Fibroblast of skin of right biceps (primary cell): ENCODE results near the gene VWA8.
"Not testable (repeated sequence)": the region's sequence is repeated elsewhere in the genome, so short reads cannot be mapped to it uniquely, and the experiment has no call there.

Experiments used
- DNase-seq: peaks from one replicate; pipeline ENCODE4 v3.0.0-alpha.2; 2013

Gene VWA8

GRCh38 chr13:41571817-41572340 is 389.0 kb downstream of the VWA8 start:
- not testable (repeated sequence) for DNase-seq

- DNase-seq: peak; percentile 47
These were observed 391.9 kb downstream of the VWA8 start for GRCh38 chr13:41568972-41569351.

GRCh38 chr13:41568143-41568971 is 392.6 kb downstream of the VWA8 start:
- DNase-seq: peak; percentile 28

- DNase-seq: no peak
These were observed 393.5 kb downstream of the VWA8 start for GRCh38 chr13:41567363-41567762.

- no peak for DNase-seq
These were observed 395.1 kb downstream of the VWA8 start for GRCh38 chr13:41565846-41566245.

GRCh38 chr13:41565216-41565615 is 395.7 kb downstream of the VWA8 start:
- peak; percentile 95 for DNase-seq

- no peak for DNase-seq
These were observed 396.9 kb downstream of the VWA8 start for GRCh38 chr13:41563984-41564365.

- DNase-seq: peak; percentile 44
These were observed 397.4 kb downstream of the VWA8 start for GRCh38 chr13:41563341-41563983.

- no peak for DNase-seq
These were observed 398.2 kb downstream of the VWA8 start for GRCh38 chr13:41562541-41563178.

- DNase-seq: peak; percentile 88
These were observed 398.8 kb downstream of the VWA8 start for GRCh38 chr13:41562083-41562482.

GRCh38 chr13:41561170-41561569 is 399.7 kb downstream of the VWA8 start:
- peak; percentile 21 for DNase-seq

- DNase-seq: no peak
These were observed 401.9 kb downstream of the VWA8 start for GRCh38 chr13:41558781-41559560.

- DNase-seq: no peak
These were observed 403.2 kb downstream of the VWA8 start for GRCh38 chr13:41557719-41558118.

- no peak for DNase-seq
These were observed 406.1 kb downstream of the VWA8 start for GRCh38 chr13:41554626-41555386.

- no peak for DNase-seq
These were observed 406.7 kb downstream of the VWA8 start for GRCh38 chr13:41554180-41554579.

- DNase-seq: no peak
These were observed 408.9 kb downstream of the VWA8 start for GRCh38 chr13:41552031-41552430.

GRCh38 chr13:41550276-41550675 is 410.6 kb downstream of the VWA8 start:
- DNase-seq: no peak

- no peak for DNase-seq
These were observed 411.4 kb downstream of the VWA8 start for GRCh38 chr13:41549491-41549890.

- no peak for DNase-seq
These were observed 412.0 kb downstream of the VWA8 start for GRCh38 chr13:41548910-41549309.

GRCh38 chr13:41548031-41548430 is 412.9 kb downstream of the VWA8 start:
- no peak for DNase-seq

- peak; percentile 26 for DNase-seq
These were observed 413.5 kb downstream of the VWA8 start for GRCh38 chr13:41547251-41548000.
